ENCODE results near the gene SDHAF2. TPM values are rescaled to one million over a fixed set of nuclear protein-coding genes. Genes with fewer than 3 reads are reported as not detected.
"Not testable (repeated sequence)": the region's sequence is repeated elsewhere in the genome, so short reads cannot be mapped to it uniquely, and the experiment has no call there.

The SDHAF2 gene
- total RNA-seq, 1 experiment from 2014 or later = 30.1 TPM

GRCh38 chr11:61429346-61429690 is 606 bp upstream of the SDHAF2 start:
- H3K36me3 Mint-ChIP-seq (ENCODE audit: insufficient read depth, unreplicated experiment) = peaks cover 62% of the 10 kb centered on the region
- POLR2A ChIA-PET = interaction anchor here (0.6 to 3.7 kb wide), 28 partner anchors 10 to 1377 kb away, joined by 3 to 24 read pairs (median 4); partner anchors contain the start of genes CYB561A3, DDB1, FEN1 and SYT7
- H3K27me3 Mint-ChIP-seq (ENCODE audit: insufficient read depth, unreplicated experiment) = no peaks in the 10 kb centered on the region
- H3K9me3 Mint-ChIP-seq (ENCODE audit: unreplicated experiment) = no peaks in the 10 kb centered on the region
- BruUV-seq (replicated peaks) = no TSS peak
- DNase-seq (ENCODE audit: unreplicated experiment) = peak; percentile 35
- TF ChIP-seq, protein P1, sequence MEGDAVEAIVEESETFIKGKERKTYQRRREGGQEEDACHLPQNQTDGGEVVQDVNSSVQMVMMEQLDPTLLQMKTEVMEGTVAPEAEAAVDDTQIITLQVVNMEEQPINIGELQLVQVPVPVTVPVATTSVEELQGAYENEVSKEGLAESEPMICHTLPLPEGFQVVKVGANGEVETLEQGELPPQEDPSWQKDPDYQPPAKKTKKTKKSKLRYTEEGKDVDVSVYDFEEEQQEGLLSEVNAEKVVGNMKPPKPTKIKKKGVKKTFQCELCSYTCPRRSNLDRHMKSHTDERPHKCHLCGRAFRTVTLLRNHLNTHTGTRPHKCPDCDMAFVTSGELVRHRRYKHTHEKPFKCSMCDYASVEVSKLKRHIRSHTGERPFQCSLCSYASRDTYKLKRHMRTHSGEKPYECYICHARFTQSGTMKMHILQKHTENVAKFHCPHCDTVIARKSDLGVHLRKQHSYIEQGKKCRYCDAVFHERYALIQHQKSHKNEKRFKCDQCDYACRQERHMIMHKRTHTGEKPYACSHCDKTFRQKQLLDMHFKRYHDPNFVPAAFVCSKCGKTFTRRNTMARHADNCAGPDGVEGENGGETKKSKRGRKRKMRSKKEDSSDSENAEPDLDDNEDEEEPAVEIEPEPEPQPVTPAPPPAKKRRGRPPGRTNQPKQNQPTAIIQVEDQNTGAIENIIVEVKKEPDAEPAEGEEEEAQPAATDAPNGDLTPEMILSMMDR (IDR thresholded peaks at IDR 0.05; ENCODE audit: unreplicated experiment) = no peak
- no peaks in the 10 kb centered on the region for H3K4me1 Mint-ChIP-seq (ENCODE audit: insufficient read depth, unreplicated experiment)
- peak overlapping the region; percentile 98 for H3K4me3 Mint-ChIP-seq (ENCODE audit: unreplicated experiment)
- peak overlapping the region; percentile 99 for H3K27ac Mint-ChIP-seq (ENCODE audit: low read depth, unreplicated experiment)
- intact Hi-C loops (cut with micrococcal nuclease) = no loop called here
- CTCF ChIA-PET = interaction anchor here (0.6 to 1.6 kb wide), 7 partner anchors 17 to 386 kb away, joined by 3 to 5 read pairs (median 4); no protein-coding TSS in a partner anchor

GRCh38 chr11:61430839-61431238 is 915 bp downstream of the SDHAF2 start:
- BruUV-seq (replicated peaks); H3K4me1 Mint-ChIP-seq (ENCODE audit: insufficient read depth, unreplicated experiment); intact Hi-C loops (cut with micrococcal nuclease); DNase-seq (ENCODE audit: unreplicated experiment); H3K9me3 Mint-ChIP-seq (ENCODE audit: unreplicated experiment); H3K27me3 Mint-ChIP-seq (ENCODE audit: insufficient read depth, unreplicated experiment): not testable (repeated sequence)
- peaks cover 60% of the 10 kb centered on the region for H3K36me3 Mint-ChIP-seq (ENCODE audit: insufficient read depth, unreplicated experiment)
- ChIA-PET POLR2A (interaction anchor here (0.6 to 3.7 kb wide), 8 partner anchors 9 to 525 kb away, joined by 3 to 24 read pairs (median 4); partner anchors contain the start of genes FEN1 and TMEM258), CTCF (interaction anchor here (0.5 to 1.6 kb wide), 7 partner anchors 16 to 1773 kb away, joined by 3 to 5 read pairs (median 3); no protein-coding TSS in a partner anchor)
- peak overlapping the region; percentile 98 for H3K4me3 Mint-ChIP-seq (ENCODE audit: unreplicated experiment)
- H3K27ac Mint-ChIP-seq (ENCODE audit: low read depth, unreplicated experiment) = peak overlapping the region; percentile 99

DNA sequence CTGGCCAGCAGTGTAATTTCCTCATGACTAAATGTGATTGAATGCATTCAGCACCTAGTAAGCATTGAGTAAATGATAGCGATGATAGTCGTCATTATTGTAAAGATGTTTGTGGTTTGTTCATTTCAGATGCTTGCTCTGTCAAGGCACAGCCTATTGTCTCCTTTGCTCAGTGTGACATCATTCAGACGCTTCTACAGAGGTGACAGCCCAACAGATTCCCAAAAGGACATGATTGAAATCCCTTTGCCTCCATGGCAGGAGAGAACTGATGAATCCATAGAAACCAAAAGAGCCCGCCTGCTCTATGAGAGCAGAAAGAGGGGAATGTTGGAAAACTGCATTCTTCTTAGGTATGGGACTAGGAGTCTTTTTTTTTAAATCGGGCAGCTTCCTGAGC is 7.6 kb downstream of the SDHAF2 start:
- Mint-ChIP-seq H3K36me3 (ENCODE audit: insufficient read depth, unreplicated experiment) (peaks cover 86% of the 10 kb centered on the region), H3K27me3 (ENCODE audit: insufficient read depth, unreplicated experiment) (no peaks in the 10 kb centered on the region), H3K4me1 (ENCODE audit: insufficient read depth, unreplicated experiment) (peaks cover 14% of the 10 kb centered on the region), H3K9me3 (ENCODE audit: unreplicated experiment) (no peaks in the 10 kb centered on the region), H3K4me3 (ENCODE audit: unreplicated experiment) (no peak overlapping the region), H3K27ac (ENCODE audit: low read depth, unreplicated experiment) (no peak overlapping the region)
- no peak for DNase-seq (ENCODE audit: unreplicated experiment)
- POLR2A ChIA-PET = interaction anchor here (0.6 kb wide), 1 partner anchor 132 kb away, joined by 3 read pairs; no protein-coding TSS in a partner anchor
- BruUV-seq (replicated peaks) = no TSS peak
- CTCF ChIA-PET = interaction anchor here (0.6 to 4.7 kb wide), 3 partner anchors 10 to 1118 kb away, joined by 3 to 86 read pairs (median 5); no protein-coding TSS in a partner anchor
- TF ChIP-seq, protein P1 (IDR thresholded peaks at IDR 0.05; ENCODE audit: unreplicated experiment) = no peak
- intact Hi-C loops (cut with micrococcal nuclease) = no loop called here

GRCh38 chr11:61439615-61440014 is 9.7 kb downstream of the SDHAF2 start:
- intact Hi-C loops (cut with micrococcal nuclease) = no loop called here
- no peak overlapping the region for H3K27ac Mint-ChIP-seq (ENCODE audit: low read depth, unreplicated experiment)
- no peak overlapping the region for H3K4me3 Mint-ChIP-seq (ENCODE audit: unreplicated experiment)
- POLR2A ChIA-PET = interaction anchor here (0.6 to 2.5 kb wide), 2 partner anchors 10 to 290 kb away, joined by 3 to 14 read pairs; partner anchors contain the start of genes CPSF7 and SDHAF2
- no TSS peak for BruUV-seq (replicated peaks)
- CTCF ChIA-PET = interaction anchor here (1.0 to 2.2 kb wide), 5 partner anchors 38 to 199 kb away, joined by 3 to 8 read pairs (median 4); no protein-coding TSS in a partner anchor
- no peaks in the 10 kb centered on the region for H3K9me3 Mint-ChIP-seq (ENCODE audit: unreplicated experiment)
- no peak for DNase-seq (ENCODE audit: unreplicated experiment)
- peaks cover 14% of the 10 kb centered on the region for H3K4me1 Mint-ChIP-seq (ENCODE audit: insufficient read depth, unreplicated experiment)
- H3K27me3 Mint-ChIP-seq (ENCODE audit: insufficient read depth, unreplicated experiment) = no peaks in the 10 kb centered on the region
- peaks cover 81% of the 10 kb centered on the region for H3K36me3 Mint-ChIP-seq (ENCODE audit: insufficient read depth, unreplicated experiment)
- TF ChIP-seq, protein P1 (IDR thresholded peaks at IDR 0.05; ENCODE audit: unreplicated experiment) = no peak
